Activated naive CD4-positive, alpha-beta T cell treated with anti-CD3 and anti-CD28 coated beads, Interleukin-2, amount 50 U/mL, for 24 hours (primary cell): Measurements from ENCODE around the gene ZNF567.
A peak's percentile ranks its signal among the peaks of the same experiment; 100 is the strongest.

Experiments
- H3K27ac Mint-ChIP-seq: one replicate; pipeline ENCODE4 v1.8.0; 2021; ENCODE audit warnings: mild to moderate bottlenecking, mixed read lengths
- H3K27me3 Mint-ChIP-seq: one replicate; pipeline ENCODE4 v1.8.0; 2021; ENCODE audit warnings: mixed read lengths
- H3K36me3 Mint-ChIP-seq: one replicate; pipeline ENCODE4 v1.8.0; 2021; ENCODE audit warnings: mixed read lengths
- H3K4me1 Mint-ChIP-seq: one replicate; pipeline ENCODE4 v1.8.0; 2021; ENCODE audit warnings: mixed read lengths
- H3K4me3 Mint-ChIP-seq: one replicate; pipeline ENCODE4 v1.8.0; 2021; ENCODE audit warnings: mild to moderate bottlenecking, mixed read lengths
- H3K9me3 Mint-ChIP-seq: one replicate; pipeline ENCODE4 v1.8.0; 2021; ENCODE audit warnings: mixed read lengths

The ZNF567 gene

DNA sequence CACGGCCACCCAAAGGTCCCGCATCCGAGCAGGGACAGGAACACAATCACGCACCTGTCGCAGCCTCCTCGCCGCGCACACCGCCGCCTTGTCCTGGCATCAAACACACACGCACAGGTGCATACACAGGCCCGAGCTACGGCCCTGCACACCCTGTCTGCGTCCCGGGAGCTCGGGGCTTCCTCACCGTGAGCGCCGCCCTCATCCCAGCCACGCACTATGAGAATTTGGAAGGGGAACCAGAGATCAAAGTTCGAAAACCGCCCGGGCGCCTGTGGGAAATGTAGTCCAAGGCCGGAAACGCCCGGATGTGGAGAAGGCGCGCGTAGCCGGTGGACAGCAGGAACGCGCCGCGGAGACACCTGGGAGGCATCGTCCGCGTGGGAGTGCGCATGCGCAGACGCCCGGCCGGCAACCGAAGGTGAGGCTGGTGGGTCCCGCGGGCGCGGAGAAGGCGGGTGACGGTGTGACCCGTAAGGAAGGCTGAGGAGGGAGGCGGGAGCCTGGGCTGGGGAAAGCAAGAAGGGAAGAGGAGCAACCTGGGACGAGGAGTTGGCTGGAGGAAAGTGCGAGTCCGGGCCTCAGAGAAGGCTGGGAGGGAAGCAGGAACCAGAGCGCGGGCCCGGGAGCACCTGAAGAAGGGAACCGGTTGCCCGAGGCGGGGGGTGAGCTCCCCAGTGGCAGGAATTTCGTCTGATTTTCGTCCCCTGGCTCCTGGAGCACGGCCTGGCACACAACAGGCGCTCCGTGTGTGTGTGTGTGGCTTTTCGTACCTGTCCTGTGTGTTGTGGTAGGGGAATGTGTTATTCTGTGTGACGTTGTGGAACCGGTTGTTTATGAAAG, at the start of gene ZNF567:
Gene ZNF567, plus strand, starts transcription at position 399 of the 843 bp plus-strand sequence. CDS start 7,256 bp downstream, outside the sequence.
- no peaks in the 10 kb centered on the region for H3K27me3 Mint-ChIP-seq
- peaks cover 44% of the 10 kb centered on the region for H3K4me1 Mint-ChIP-seq
- peaks cover 43% of the 10 kb centered on the region for H3K36me3 Mint-ChIP-seq
- peaks cover 16% of the 10 kb centered on the region for H3K9me3 Mint-ChIP-seq
- H3K4me3 Mint-ChIP-seq = peak within 1 kb of the TSS; percentile 98
- peak within 1 kb of the TSS; percentile 97 for H3K27ac Mint-ChIP-seq

DNA sequence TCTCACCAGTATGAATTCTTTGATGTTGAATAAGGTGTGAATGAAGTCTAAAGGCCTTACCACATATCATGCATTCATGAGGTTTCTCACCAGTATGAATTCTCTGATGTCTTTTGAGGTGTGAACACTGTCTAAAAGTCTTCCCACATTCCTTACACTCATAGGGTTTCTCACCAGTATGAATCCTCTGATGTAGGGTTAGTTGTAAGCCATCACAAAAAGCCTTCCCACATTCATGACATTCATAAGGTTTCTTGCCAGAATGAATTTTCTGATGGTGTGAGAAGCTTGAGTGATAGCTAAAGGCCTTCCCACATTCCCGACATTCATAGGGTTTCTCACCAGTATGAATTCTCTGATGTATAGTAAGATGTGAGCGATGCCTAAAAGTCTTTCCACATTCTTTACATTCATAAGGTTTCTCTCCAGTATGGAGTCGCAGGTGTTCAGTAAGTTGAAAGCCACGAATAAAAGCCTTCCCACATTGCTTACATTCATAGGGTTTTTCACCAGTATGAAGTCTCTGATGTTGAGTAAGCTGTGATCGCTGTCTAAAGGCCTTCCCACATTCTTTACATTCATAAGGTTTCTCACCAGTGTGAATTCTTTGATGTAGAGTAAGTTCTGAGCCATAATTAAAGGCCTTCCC, 48.4 kb upstream of the ZNF567 start:
- Mint-ChIP-seq H3K4me1 (no peaks in the 10 kb centered on the region), H3K4me3 (no peak overlapping the region), H3K9me3 (peaks cover 16% of the 10 kb centered on the region), H3K27ac (no peak overlapping the region), H3K36me3 (peaks cover 56% of the 10 kb centered on the region), H3K27me3 (no peaks in the 10 kb centered on the region)

DNA sequence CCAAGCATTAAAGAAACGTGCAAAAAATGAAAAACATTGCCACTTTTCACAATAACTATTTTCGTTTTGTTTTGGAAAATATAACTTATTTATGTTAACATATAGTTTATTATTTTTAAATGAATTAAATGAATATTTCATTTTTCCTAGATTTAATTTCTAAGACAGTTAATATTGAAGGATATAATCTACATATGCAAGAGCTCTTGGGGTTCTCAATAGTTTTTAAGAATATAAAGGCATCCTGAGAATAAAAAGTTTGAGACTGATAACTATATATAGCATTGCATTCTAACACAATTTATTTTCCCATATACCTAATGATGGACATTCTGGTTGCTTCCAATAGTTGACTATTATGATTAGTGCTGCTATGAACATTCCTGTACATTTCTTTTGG, 40.7 kb upstream of the ZNF567 start:
- peaks cover 50% of the 10 kb centered on the region for H3K36me3 Mint-ChIP-seq
- H3K4me3 Mint-ChIP-seq = no peak overlapping the region
- no peaks in the 10 kb centered on the region for H3K4me1 Mint-ChIP-seq
- no peak overlapping the region for H3K27ac Mint-ChIP-seq
- peaks cover 12% of the 10 kb centered on the region for H3K9me3 Mint-ChIP-seq
- no peaks in the 10 kb centered on the region for H3K27me3 Mint-ChIP-seq

DNA sequence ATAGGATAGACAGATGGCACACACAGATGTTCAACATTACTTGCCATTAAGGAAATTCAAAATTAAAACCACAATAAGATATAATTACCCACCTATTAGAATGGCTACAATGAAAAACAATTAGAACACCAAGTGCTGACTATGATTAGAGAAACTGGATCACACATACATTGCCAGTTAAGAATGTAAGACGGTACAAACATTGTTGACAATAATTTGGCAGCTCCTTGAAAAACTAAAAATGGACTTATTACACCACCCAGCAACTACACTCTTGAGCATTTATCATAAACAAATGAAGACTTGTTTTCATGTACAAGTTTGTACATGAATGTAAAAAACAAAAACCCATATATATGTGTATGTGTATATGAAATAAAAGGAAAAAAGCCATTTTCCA, 34.5 kb upstream of the ZNF567 start:
- Mint-ChIP-seq H3K27me3 (no peaks in the 10 kb centered on the region), H3K9me3 (peaks cover 28% of the 10 kb centered on the region), H3K36me3 (peaks cover 63% of the 10 kb centered on the region), H3K4me3 (no peak overlapping the region), H3K4me1 (no peaks in the 10 kb centered on the region), H3K27ac (no peak overlapping the region)

DNA sequence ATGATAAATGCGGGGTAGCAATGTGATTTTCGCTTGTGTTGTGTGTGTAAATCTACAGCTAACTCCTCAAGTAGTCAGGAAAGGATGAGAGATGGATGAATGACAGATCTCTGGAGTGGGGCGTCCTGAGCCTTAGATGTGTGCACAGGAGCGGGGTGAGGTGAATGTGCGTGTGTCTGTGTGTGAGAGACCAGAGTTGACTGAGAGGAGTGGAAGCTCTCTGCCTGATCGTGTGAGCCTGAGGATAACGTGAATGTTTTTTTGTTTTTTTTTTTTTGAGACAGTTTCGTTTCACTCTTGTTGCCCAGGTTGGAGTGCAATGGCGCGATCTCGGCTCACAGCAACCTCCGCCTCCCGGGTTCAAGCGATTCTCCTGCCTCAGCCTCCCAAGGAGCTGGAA, 21.6 kb upstream of the ZNF567 start:
- Mint-ChIP-seq H3K4me3 (peak overlapping the region; percentile 97), H3K27me3 (no peaks in the 10 kb centered on the region), H3K9me3 (peaks cover 23% of the 10 kb centered on the region), H3K27ac (peak overlapping the region; percentile 92), H3K4me1 (peaks cover 37% of the 10 kb centered on the region), H3K36me3 (peaks cover 54% of the 10 kb centered on the region)

DNA sequence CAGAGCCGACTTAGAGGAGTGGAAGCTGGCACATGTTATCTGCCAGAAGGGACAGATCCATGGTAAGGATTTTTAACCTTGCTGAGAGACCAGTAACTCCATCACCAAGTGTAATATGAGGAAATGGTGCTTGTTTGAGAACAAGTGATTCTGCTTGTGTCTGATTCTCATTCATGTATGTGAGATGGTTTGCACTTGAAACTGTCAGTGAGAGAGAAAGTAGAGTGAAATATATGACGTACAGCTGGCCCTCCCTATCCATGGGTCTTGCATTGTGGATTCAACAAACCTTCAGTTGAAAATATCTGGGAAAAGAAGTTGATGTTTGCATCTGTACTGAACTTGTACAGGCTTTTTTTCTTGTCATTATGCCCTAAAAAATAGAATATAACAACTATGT, 18.8 kb upstream of the ZNF567 start:
- peaks cover 22% of the 10 kb centered on the region for H3K9me3 Mint-ChIP-seq

DNA sequence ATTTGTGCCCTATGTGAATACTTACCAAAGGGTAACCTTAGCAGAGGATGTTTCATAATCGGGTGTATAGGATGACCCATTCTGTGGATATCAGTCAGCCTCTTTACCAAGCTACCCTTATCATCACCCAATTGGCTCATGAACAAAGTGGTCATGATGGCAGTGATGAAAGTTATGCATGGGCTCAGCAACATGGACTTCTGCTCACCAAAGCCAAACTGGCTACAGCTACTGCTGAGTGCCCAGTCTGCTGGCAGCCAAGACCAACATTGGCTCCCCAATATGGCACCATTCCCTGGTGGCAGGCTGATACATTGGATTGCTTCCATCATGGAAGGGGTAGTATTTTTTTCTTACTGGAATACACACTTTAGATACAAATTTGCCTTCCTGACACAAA, 15.0 kb upstream of the ZNF567 start:
- Mint-ChIP-seq H3K4me3 (no peak overlapping the region), H3K4me1 (peaks cover 13% of the 10 kb centered on the region), H3K36me3 (peaks cover 44% of the 10 kb centered on the region), H3K27ac (no peak overlapping the region), H3K9me3 (peaks cover 5% of the 10 kb centered on the region), H3K27me3 (no peaks in the 10 kb centered on the region)

More for the DNA sequence above, 18.8 kb upstream of the ZNF567 start:
- peak overlapping the region; percentile 32 for H3K4me3 Mint-ChIP-seq
- no peak overlapping the region for H3K27ac Mint-ChIP-seq
- H3K36me3 Mint-ChIP-seq = peaks cover 57% of the 10 kb centered on the region
- no peaks in the 10 kb centered on the region for H3K27me3 Mint-ChIP-seq
- peaks cover 37% of the 10 kb centered on the region for H3K4me1 Mint-ChIP-seq

DNA sequence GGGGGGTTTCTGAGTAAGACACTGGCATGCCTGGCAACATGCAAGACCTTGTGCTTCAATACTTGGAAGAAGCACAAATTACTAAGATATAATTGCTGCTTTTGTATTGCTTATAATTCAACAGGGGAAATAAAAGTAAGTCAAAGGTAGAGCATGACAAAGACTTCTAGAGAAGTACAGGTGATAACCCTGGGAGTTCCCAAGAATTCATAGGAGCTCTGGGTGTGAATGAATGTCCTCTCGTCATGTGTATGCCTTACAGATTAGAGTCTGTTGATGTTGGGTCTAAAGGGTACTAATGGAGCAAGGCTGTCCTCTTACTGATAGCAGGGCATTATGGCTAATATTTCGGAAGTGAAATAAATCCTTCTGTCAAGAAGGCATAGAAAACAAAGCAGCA, 13.2 kb upstream of the ZNF567 start:
- H3K36me3 Mint-ChIP-seq = peaks cover 50% of the 10 kb centered on the region
- H3K4me1 Mint-ChIP-seq = peaks cover 2% of the 10 kb centered on the region
- H3K4me3 Mint-ChIP-seq = no peak overlapping the region
- H3K9me3 Mint-ChIP-seq = peaks cover 6% of the 10 kb centered on the region
- H3K27me3 Mint-ChIP-seq = no peaks in the 10 kb centered on the region
- H3K27ac Mint-ChIP-seq = no peak overlapping the region

DNA sequence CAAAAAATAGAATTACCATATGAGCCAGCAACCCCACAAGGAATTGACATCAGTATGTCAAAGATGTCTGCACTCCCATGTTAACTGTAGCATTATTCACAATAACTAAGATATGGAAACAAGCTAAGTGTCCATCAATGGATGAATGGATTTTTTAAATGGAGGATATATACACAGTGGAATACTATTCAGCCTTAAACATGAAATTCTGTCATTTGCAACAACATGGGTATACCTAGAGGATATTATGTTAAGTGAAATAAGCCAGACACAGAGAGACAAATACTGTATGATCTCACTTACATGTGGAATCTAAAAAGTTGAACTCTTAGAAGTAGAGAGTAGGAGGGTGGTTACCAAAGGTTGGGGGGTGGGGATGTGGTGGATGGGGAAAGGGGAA, 8.0 kb upstream of the ZNF567 start:
- Mint-ChIP-seq H3K27me3 (no peaks in the 10 kb centered on the region), H3K36me3 (peaks cover 51% of the 10 kb centered on the region), H3K4me3 (no peak overlapping the region), H3K9me3 (peaks cover 29% of the 10 kb centered on the region), H3K27ac (no peak overlapping the region), H3K4me1 (peaks cover 2% of the 10 kb centered on the region)

DNA sequence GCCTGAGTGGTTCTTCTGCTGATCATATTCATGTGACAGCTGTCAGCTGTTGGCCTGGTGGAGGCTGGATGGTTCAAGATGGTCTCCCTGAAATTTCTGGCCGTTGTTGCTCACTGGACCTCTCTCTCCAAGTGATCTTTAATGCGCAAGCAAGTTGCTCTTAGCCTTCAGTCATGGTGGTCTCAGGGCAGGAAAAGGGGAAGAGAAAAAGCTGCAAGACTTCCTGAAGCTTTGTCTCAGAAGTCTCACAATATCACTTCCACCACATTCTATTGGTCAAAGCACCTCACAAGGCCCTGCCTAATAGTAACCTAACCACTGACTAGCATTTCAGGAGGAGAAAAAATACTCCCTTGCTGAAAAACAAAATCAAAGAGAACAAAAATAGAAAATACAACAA, 1.6 kb upstream of the ZNF567 start:
- H3K4me3 Mint-ChIP-seq = peak overlapping the region; percentile 98
- H3K9me3 Mint-ChIP-seq = peaks cover 19% of the 10 kb centered on the region
- H3K27me3 Mint-ChIP-seq = no peaks in the 10 kb centered on the region
- H3K4me1 Mint-ChIP-seq = peaks cover 39% of the 10 kb centered on the region
- H3K36me3 Mint-ChIP-seq = peaks cover 43% of the 10 kb centered on the region
- no peak overlapping the region for H3K27ac Mint-ChIP-seq

DNA sequence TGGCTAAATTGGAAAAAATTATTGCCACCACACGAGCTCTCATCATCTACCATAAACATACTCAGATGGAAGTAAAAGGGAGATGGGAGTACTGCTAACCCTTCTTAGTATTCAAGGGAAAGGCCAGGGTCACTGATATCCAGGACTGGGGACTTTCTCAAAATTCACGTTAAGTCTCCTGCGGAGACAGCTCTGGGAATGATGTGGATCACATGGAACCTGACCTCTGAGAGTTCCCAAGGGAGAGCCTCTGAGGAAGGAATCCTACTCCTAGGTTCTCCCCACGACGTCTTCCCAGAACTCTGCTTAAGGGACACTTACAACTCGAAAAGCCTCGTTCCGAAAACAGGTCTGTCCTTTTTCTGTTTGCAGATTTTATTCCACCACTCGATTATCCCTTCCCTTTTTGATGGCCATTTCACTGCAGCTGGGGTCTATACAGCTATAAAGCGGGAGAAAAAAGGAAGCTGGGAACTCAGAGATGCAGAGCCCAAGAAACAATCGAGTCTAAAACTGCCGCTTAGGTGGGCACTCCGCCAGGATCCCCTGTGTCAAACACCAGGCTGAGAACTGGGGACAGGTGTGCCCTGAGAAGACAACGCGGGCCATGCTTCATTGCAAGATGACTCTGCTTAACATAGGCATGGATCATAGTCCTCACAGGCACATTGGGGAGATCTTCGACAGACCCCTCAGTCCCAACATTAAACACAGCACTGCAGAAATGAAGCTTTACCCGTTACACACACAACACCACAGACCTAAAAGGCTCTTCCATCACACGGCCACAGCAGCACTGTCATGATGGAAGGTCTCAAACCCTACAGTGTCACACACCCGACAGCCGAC, 823 bp upstream of the ZNF567 start:
- peak overlapping the region; percentile 98 for H3K4me3 Mint-ChIP-seq
- peak overlapping the region; percentile 97 for H3K27ac Mint-ChIP-seq
- H3K9me3 Mint-ChIP-seq = peaks cover 17% of the 10 kb centered on the region
- H3K36me3 Mint-ChIP-seq = peaks cover 44% of the 10 kb centered on the region
- H3K4me1 Mint-ChIP-seq = peaks cover 39% of the 10 kb centered on the region
- H3K27me3 Mint-ChIP-seq = no peaks in the 10 kb centered on the region

DNA sequence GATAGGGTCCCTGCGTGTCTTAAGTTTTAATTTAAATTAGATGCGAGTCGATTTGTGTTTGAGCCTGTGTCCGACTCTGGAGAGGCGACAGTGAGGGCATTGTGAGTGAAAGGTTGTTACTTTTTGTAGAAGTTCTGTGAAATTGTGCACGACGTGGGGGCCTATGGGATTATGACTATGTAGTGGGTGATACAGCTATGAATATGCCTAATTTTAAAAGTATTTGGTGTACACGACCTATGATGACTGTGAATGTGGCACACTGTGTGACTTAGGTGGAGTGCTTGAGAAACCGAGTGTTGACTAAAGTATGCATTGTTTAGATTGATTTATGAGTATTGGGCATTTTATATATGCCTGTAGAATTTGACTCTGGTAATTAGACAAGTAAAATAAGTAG, 646 bp downstream of the ZNF567 start:
- no peaks in the 10 kb centered on the region for H3K27me3 Mint-ChIP-seq
- peaks cover 45% of the 10 kb centered on the region for H3K36me3 Mint-ChIP-seq
- H3K4me1 Mint-ChIP-seq = peaks cover 44% of the 10 kb centered on the region
- H3K4me3 Mint-ChIP-seq = peak overlapping the region; percentile 98
- H3K9me3 Mint-ChIP-seq = peaks cover 16% of the 10 kb centered on the region
- peak overlapping the region; percentile 97 for H3K27ac Mint-ChIP-seq

DNA sequence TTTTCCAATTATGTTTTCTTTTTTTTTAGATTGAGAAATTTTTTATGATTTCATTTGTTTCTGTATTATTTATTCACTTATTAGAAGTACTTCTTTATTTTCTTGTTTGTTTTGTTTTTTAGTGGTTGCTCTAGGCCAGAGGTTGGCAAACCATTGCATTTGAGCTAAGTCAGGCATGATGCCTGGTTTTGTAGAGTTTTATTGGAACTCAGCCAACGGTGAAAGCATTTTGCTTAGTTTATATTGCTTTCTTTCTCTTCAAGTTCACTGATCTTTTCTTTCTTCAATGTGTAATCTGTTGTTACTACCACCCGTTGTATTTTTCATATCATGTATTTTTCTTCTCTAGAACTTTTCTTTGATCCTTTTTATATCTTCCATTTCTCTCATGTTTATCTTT, 19.7 kb downstream of the ZNF567 start:
- H3K9me3 Mint-ChIP-seq = peaks cover 29% of the 10 kb centered on the region
- no peak overlapping the region for H3K4me3 Mint-ChIP-seq
- H3K27me3 Mint-ChIP-seq = no peaks in the 10 kb centered on the region
- H3K36me3 Mint-ChIP-seq = peaks cover 73% of the 10 kb centered on the region
- no peak overlapping the region for H3K27ac Mint-ChIP-seq
- peaks cover 5% of the 10 kb centered on the region for H3K4me1 Mint-ChIP-seq

DNA sequence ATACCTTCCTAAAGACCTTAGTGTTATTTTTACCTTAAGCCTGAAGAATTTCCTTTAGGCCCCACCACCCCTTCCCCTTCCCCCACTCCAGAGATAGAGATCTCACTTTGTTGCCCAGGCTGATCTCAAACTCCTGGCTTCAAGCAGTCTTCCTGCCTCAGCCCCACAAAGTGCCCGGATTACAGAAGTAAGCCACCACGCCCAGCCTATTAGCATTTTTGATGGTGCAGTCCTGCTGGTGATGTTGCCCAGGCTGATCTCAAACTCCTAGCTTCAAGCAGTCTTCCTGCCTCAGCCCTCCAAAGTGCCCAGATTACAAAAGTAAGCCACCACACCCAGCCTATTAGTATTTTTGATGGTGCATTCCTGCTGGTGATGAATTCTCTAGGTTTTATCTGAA, 22.0 kb downstream of the ZNF567 start:
- Mint-ChIP-seq H3K4me1 (peaks cover 5% of the 10 kb centered on the region), H3K4me3 (no peak overlapping the region), H3K9me3 (peaks cover 31% of the 10 kb centered on the region), H3K36me3 (peaks cover 83% of the 10 kb centered on the region), H3K27me3 (no peaks in the 10 kb centered on the region), H3K27ac (no peak overlapping the region)

DNA sequence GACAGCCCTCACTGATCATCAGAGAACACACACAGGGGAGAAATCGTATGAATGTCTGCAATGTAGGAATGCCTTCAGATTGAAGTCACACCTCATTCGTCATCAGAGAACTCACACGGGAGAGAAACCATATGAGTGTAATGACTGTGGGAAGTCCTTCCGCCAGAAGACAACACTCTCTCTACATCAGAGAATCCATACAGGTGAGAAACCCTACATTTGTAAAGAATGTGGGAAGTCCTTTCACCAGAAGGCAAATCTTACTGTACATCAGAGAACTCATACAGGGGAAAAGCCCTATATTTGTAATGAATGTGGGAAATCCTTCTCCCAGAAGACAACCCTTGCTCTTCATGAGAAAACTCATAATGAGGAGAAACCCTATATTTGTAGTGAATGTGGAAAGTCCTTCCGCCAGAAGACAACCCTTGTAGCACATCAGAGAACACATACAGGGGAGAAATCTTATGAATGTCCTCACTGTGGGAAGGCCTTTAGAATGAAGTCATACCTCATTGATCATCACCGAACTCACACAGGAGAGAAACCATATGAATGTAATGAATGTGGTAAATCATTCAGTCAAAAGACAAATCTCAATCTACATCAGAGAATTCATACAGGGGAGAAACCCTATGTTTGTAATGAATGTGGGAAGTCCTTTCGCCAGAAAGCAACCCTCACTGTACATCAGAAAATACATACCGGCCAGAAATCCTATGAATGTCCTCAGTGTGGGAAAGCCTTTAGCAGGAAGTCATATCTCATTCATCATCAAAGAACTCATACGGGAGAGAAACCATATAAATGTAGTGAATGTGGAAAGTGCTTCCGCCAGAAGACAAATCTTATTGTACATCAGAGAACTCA, 32.5 kb downstream of the ZNF567 start:
- Mint-ChIP-seq H3K27ac (no peak overlapping the region), H3K4me1 (no peaks in the 10 kb centered on the region), H3K27me3 (no peaks in the 10 kb centered on the region), H3K36me3 (peaks cover 58% of the 10 kb centered on the region), H3K4me3 (peak overlapping the region; percentile 4), H3K9me3 (peaks cover 36% of the 10 kb centered on the region)
